ENCODE measurements around the gene ZNF140.
A peak's percentile ranks its signal among the peaks of the same experiment; 100 is the strongest.

- TF ChIP-seq NFIC (IDR thresholded peaks at IDR 0.05) (no peak), REST (IDR thresholded peaks at IDR 0.05; ENCODE audit: low read depth) (peak; percentile 54; the same call in 1 of the 2 replicates), USF1 (IDR thresholded peaks at IDR 0.05) (no peak)
These were observed 48.8 kb downstream of the ZNF140 start for GRCh38 chr12:133129368-133130037.
